HG02973 (cell line): Measurements from ENCODE around the gene MBD1.
"Not testable (repeated sequence)": the region's sequence is repeated elsewhere in the genome, so short reads cannot be mapped to it uniquely, and the experiment has no call there.

ENCODE experiments used
- ATAC-seq: cut with Tn5 transposase; IDR thresholded peaks from one replicate; pipeline ENCODE4 v1.9.1; 2021; ENCODE audit warnings: moderate library complexity; ENCODE audit not compliant: unreplicated experiment

MBD1 gene

GRCh38 chr18:50293039-50293438 is 11.7 kb upstream of the MBD1 start:
- ATAC-seq: no peak

GRCh38 chr18:50289108-50289443 is 7.8 kb upstream of the MBD1 start:
- no peak for ATAC-seq

GRCh38 chr18:50288348-50289107 is 7.2 kb upstream of the MBD1 start:
- not testable (repeated sequence) for ATAC-seq

DNA sequence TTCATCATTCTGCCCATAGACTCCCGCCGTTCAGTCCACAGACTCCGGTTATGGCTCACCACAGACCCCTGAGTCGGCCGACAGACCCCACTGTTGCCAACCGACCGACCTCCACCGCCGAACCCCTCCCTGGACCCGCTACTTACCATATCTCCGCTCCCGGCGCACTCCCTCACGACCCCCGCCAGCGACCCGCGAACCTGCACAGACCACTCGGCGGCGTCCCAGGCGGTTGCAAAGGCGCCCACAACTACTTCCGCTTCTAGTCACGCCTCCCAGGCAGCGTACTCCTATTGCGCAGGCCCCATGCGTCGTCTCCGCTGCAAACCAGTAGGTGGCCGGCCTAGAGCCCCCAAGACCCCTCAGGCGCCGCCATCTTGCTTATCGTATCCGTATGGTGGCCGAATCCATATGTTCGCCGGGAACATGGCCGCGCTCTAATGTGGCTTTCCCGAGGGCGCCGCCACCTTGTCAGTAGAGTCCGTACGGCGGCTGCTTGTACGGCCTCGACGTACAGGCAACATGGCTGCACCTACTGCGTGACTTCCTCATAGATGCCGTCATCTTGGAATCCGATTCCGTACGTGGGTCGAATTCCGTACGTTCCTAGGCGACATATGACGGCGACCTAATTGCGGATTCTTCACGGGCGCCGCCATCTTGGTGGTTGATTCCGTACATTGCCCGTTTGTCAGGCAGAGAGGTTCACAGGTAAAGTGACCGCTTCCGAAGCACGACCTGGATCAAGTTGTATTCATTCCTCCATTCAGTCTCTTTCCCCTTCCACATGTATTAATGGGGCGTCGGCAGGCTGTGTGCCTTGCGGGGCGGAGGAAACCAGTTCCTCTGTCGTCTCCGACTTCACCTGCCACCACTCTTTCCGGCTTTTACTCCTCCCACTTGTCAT is 6.4 kb upstream of the MBD1 start, which contains the start of gene CXXC1:
TSS of gene CXXC1 (minus strand) at position 252 of the 907 bp plus-strand sequence. CDS start at position 149, 103 bp downstream.
- peak; percentile 85 for ATAC-seq

DNA sequence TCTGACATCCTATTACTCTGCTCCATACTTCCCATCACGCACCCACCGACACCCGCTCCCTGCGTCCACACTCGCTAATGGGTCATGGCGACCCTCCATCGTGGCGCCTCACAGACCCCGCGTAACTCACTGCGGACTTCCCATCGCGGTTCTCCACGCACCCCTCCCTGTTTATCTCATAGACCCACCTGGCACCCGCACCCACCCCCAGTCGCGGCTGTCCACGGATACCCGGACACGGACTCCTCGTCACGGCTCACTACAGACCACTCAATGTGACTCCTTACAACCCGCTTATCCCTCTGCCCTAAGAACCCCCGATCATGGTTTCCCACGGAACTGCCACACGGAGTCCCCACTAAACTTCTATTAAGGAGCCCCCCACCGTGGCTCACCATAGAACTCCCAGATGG is 5.7 kb upstream of the MBD1 start:
- ATAC-seq: peak; percentile 1

DNA sequence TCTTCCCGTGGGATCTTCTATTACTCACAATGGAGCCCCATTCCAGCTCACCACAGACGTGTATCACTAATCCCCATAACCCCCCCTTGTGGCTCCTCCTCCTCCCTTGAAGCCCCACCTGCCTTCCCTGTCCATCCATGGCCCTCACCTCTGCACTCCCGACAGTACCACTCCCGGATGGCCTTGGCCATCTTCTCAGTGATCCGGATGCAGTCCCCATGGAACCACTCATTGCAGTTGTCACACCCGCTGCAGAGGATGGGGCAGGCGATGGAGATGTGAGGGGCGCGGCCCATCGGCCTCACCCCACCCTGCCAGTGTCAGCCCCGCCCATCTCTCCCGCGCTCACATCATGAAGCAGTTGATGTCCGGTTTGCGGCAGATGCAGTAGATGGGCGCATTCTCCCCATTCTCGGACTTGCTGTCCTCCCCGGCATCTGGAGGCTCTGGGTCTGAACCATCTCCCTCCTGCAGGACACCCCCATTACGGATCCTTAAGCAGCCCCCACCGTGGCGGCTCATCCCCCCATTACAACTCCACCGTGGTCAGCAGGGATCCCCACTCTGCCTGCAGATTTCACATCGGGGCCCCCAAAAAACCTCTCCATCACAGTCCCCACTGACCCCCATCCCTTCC is 5.2 kb upstream of the MBD1 start:
- no peak for ATAC-seq

DNA sequence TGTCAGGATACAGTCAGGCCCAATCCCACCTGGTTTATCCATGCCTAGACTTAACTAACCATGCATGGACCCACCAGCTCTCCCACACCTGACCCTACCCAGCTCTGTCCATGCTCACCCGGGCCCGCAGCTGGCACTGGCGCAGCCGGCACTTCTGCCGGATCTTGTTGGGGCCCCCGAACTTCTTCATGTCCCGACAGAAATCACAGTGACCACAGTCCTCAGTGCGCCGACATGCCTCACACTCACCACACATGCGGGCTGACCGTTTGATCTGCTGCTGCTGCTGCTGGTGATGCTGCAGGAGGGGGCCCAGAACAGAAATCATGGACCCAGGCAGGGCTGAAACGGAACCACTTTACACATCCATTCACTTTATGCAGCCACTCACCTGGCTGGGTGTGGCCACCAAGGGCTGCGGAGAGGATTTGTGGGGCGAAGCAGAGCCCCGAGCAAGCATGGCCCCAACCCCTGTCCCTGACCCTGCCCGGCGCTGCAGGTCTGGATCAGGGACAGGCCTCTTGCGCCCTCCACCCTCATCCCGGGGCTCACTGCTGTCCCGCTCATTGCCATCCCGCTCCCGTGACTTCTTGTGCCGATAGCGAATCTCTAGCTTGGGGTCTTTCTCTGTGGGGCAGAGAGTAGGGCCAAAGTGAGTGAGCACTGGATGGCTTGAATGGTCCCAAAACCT is 4.5 kb upstream of the MBD1 start:
- no peak for ATAC-seq

DNA sequence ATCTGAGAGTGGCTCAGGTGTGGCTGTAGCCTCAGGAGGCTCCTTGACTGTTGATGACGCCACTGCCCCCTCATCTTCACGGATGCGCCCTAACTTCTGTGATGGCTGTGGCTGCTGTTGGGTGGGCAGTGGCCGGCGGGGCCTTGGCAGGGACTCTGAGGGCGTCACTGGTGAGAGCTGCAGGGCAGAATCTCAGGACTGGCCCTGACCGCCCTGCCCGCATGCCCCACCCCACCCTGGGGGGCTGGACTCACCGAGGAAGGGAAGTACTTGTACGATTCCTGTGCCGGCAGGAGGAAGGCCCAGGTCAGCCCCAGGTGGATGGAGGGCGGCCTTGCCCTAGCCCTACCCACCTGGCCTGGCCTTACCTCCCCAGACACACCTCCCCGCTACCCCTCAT is 3.7 kb upstream of the MBD1 start:
- ATAC-seq: no peak

DNA sequence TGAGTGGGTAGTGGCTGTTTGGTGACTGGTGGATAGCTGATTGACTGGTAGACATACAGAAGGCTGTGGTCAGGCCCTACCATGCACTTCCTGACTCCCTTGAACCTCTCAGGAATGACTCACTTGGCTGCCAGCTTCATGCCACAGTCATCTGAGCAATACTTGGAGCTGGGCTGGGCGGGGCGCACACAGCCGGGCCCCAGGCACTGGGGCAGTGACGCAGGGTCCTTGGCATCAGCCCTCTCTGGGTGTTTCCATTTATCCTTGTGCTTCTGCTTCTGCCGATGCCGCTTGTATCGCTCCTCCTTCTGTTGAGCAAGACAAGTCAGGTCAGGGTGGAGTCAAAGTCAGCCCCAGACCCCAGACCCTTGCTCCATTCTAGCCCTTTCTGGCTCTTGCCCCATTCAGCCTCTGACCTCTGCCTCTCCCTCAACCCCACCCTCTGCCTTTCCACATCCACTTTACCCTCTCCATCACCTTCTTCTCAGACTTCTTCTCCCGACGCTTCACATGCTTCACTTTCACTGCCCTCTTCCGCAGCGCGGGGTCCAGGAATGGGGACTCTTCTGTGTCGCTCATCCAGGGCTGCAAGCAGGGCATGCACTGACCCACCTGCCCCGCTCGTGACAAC is 3.0 kb upstream of the MBD1 start:
- ATAC-seq: no peak

DNA sequence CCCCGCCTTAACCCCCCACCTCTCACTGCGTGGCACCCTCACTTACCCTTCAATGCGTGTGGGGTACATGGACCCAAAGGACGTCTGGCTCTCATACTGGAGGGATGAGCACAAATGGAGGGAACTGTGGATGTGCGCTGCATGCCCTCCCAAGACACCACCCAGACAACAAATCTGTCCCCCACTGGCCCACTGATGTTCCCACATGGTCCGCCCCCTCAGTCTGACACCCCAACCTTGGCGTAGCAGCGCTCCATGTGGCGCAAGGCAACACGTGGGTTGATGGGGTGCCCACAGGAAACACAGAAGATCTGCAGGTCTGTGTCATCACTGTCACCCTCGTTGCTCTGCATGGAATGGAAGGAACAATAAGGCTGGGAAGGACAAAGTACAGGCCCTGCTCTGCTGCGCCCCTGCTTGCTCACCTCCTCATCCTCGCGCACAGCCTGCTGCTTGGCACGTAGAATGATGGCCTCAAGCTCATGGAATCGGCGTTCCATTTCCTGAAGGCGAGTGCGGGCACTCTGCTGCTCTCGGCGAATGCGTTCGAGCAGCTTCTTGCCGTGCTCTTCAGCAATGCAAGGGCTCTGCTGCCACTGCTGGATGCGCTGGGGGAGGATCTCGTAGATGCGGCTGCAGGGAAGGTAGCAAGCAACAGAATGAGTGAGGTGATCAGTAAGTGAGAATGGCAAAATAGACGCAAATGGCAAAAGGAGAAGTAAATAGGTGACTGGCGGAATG is 2.3 kb upstream of the MBD1 start:
- no peak for ATAC-seq

DNA sequence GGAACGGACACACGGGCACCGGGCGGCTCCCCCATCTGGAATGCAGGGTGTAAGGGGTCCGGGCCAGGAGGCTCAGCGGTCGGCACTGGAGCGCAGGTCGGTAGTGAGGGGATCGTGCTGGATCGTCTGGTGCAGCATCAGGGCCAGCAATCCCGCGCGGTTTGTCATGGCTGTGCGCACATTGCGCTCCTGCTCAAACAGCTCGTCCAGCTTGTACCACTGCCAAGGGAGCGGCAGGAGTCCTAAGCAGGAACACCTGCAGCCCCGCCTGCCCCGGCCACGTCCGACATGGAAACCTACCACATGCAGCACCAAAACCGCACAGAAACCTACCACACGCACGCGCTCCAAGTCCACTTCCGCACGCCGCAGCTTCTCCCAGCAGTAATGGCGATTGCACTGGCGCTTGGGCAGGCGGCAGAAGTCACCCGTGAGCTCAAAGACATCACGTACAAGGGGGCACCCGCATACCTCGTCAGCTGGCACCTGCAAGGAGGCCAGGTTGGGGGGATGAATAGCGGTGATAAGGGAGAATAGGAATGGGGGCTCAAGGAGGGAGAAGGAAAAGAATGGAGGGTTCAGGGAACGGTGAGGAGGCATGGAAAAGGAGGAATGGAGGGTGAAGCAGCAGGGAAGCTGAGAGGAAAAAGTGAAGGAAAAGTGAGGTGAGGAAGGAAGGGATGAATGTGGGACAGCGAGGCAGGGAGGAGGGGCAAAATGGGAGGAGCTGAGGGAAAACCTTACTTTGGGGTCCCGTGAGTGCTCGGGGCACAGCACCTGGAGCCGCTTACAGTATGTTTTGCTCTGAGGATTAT is 1.4 kb upstream of the MBD1 start:
- ATAC-seq: no peak

DNA sequence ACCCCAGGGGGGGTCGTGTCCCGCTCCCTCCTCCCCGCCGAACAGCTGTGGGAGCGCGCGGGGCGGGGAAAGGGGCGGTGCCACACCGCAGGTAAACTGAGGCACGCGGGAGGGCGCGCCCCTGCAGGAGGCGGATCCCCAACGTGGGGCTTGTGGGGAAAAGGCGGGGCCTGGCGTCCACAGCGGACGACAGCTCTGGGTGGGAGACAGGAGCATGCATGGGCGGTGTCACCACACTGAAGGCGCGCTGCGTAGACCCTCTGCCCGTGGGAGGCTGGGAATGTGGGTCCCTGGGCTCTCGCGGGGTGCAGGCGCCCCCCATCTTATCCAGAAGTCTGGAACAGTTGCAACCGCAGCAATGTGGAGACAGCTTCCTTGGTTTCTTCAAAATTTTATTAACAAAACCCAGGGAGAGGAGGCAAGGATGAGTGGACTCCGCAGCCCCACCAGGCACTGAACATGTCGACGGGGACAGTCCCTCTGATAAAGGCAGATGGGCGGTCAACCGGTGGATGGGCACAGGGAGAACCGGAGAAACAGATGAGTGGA is 723 bp upstream of the MBD1 start:
- ATAC-seq: no peak

GRCh38 chr18:50280707-50281294 is 522 bp downstream of the MBD1 start:
- no peak for ATAC-seq

DNA sequence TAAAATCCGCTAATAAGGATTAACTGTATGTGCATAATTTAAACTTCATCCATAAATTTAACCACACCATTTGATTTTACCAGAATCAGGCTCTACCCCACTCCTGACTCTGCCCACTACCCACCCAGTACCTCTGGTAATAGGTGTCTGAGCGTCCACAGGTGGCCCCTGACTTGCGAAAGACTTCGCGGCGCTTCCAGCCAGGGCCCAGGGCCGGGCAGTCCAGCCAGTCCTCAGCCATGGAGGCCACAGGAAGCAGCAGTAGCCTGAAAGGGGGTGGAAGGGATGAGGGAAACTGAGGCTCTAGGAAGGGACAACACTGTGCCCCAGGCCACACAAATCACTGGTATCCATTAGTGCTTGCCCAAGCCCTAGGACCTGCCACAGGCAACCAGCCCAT is 1.6 kb downstream of the MBD1 start:
- no peak for ATAC-seq

GRCh38 chr18:50277942-50278341 is 3.4 kb downstream of the MBD1 start:
- no peak for ATAC-seq

DNA sequence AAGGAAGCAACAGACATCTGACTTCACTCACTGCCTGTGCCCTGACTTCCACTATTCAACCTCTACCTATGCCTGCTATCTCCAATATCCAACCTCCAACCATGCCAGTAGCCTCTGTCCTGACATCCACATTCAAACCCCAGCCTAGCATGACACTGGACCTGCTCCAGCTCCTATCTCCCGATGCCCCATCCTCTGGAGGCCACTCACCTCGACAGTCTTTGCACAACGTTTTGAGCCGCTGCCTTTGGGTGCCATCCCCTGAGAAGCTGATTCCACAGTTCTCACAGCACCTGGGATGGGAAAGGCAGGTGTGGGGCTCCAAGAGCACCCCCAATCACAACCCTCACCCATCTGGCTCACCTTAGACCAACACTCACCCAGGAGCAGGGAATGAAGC is 4.9 kb downstream of the MBD1 start:
- no peak for ATAC-seq

GRCh38 chr18:50275503-50276036 is 5.8 kb downstream of the MBD1 start:
- no peak for ATAC-seq

DNA sequence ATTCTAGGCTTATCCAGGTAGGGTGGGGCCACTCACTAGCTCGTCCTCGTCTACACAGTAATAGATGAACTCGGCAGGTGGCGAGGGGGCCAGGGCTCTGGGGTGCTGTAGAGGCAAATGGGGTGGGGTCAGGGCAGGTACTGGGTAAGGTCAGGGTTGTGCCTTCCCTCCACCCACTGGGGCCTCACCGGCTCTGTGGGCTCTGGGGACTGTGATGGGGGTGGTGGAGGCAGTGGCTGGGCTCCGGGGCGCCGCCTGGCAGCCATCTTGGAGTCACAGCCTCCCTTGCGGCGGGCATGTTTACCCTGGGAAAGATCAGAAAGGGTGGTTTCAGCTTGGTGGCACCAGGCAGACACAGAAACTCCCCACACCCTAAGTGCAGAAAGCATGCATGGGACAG is 6.4 kb downstream of the MBD1 start:
- ATAC-seq: no peak
